Hematopoietic multipotent progenitor cell treated with erythropoietin and hydrocortisone succinate and interleukin-3 and kit ligand, for 17 days (in vitro differentiated cells): ENCODE results near the gene ADCY1.

Experiments
- DNase-seq: peaks from one replicate; pipeline ENCODE4 v3.0.0-alpha.2; 2015; ENCODE audit warnings: low spot score

ADCY1 gene

GRCh38 chr7:45653209-45653907, 79.2 kb downstream of the ADCY1 start:
- no peak for DNase-seq

- no peak for DNase-seq
Measured at GRCh38 chr7:45654341-45654740, 80.2 kb downstream of the ADCY1 start.

- DNase-seq, result no peak
Measured at GRCh38 chr7:45655539-45655938, 81.4 kb downstream of the ADCY1 start.

GRCh38 chr7:45656431-45656830, 82.3 kb downstream of the ADCY1 start:
- no peak for DNase-seq

GRCh38 chr7:45657136-45657889, 83.1 kb downstream of the ADCY1 start:
- DNase-seq, result no peak

- no peak for DNase-seq
Measured at GRCh38 chr7:45657890-45658715, 83.9 kb downstream of the ADCY1 start.

- DNase-seq, result no peak
Measured at GRCh38 chr7:45658716-45659495, 84.7 kb downstream of the ADCY1 start.

- no peak for DNase-seq
Measured at GRCh38 chr7:45659496-45660139, 85.5 kb downstream of the ADCY1 start.

- DNase-seq, result no peak
Measured at GRCh38 chr7:45660201-45660900, 86.2 kb downstream of the ADCY1 start.

- DNase-seq, result no peak
Measured at GRCh38 chr7:45660901-45661211, 86.7 kb downstream of the ADCY1 start.

GRCh38 chr7:45661302-45661995, 87.3 kb downstream of the ADCY1 start:
- DNase-seq, result no peak

- no peak for DNase-seq
Measured at GRCh38 chr7:45662018-45662417, 87.8 kb downstream of the ADCY1 start.

GRCh38 chr7:45662540-45663166, 88.5 kb downstream of the ADCY1 start:
- DNase-seq, result no peak

GRCh38 chr7:45663167-45663921, 89.2 kb downstream of the ADCY1 start:
- peak; percentile 29 for DNase-seq

GRCh38 chr7:45663965-45664633, 89.9 kb downstream of the ADCY1 start:
- no peak for DNase-seq

GRCh38 chr7:45665172-45665571, 91.0 kb downstream of the ADCY1 start:
- DNase-seq, result no peak

- DNase-seq, result no peak
Measured at GRCh38 chr7:45670227-45670626, 96.1 kb downstream of the ADCY1 start.

- DNase-seq, result no peak
Measured at GRCh38 chr7:45670717-45671116, 96.5 kb downstream of the ADCY1 start.
